Kidney (tissue), 14 donors: ENCODE results near the gene OR51B6. TPM values are rescaled to one million over a fixed set of nuclear protein-coding genes. Genes with fewer than 3 reads are reported as not detected.
"Not testable (repeated sequence)": the region's sequence is repeated elsewhere in the genome, so short reads cannot be mapped to it uniquely, and the experiment has no call there.

ENCODE experiments used
- DNase-seq, 5 donors: peaks; one replicate each; pipeline ENCODE4 v3.0.0-alpha.2; 2013 to 2020
- FAIRE-seq: peaks from 2 replicates; lab custom pipeline; 2012; peaks lifted over from hg19 to GRCh38; lab: Jason Lieb, UNC
- H3K27ac ChIP-seq, 2 donors: one replicate each; pipeline ENCODE4 v1.7.0; 2013; ENCODE audit warnings: low read depth in 2 of 2, low read length in 2 of 2, inconsistent platforms in 1 of 2
- H3K27me3 ChIP-seq: one replicate; pipeline ENCODE4 v1.7.1; 2013; ENCODE audit warnings: low read length, inconsistent platforms; ENCODE audit not compliant: control insufficient read depth, insufficient read depth
- H3K36me3 ChIP-seq, 3 donors: one replicate each; pipeline versions ENCODE4 v1.7.0 to v1.7.1; 2013; ENCODE audit warnings: low read length in 3 of 3, control low read depth in 1 of 3, inconsistent platforms in 1 of 3; ENCODE audit not compliant: insufficient read depth in 3 of 3, control insufficient read depth in 2 of 3
- H3K4me1 ChIP-seq, 3 donors: one replicate each; pipeline versions ENCODE4 v1.7.0 to v1.7.1; 2013; ENCODE audit warnings: low read length in 3 of 3, inconsistent platforms in 1 of 3, low read depth in 1 of 3; ENCODE audit not compliant: control insufficient read depth in 2 of 3, insufficient read depth in 2 of 3
- H3K4me3 ChIP-seq, 3 donors: one replicate each; pipeline versions ENCODE4 v1.7.0 to v1.8.1; 2013; ENCODE audit warnings: low read length in 3 of 3, control low read depth in 1 of 3, inconsistent platforms in 1 of 3
- H3K9ac ChIP-seq, 3 donors: one replicate each; pipeline versions ENCODE4 v1.7.0 to v1.7.1; 2013; ENCODE audit warnings: low read length in 3 of 3, control low read depth in 1 of 3, inconsistent platforms in 1 of 3
- H3K9me3 ChIP-seq, 3 donors: one replicate each; pipeline versions ENCODE4 v1.7.0 to v1.7.1; 2013; ENCODE audit warnings: low read length in 3 of 3, control low read depth in 1 of 3, inconsistent platforms in 1 of 3; ENCODE audit not compliant: control insufficient read depth in 2 of 3, insufficient read depth in 1 of 3
- CTCF ChIP-seq: IDR thresholded peaks from 3 replicates; pipeline ENCODE4 v1.5.1; 2012; ENCODE audit warnings: mild to moderate bottlenecking, moderate library complexity, borderline replicate concordance; ENCODE audit not compliant: insufficient read depth; ENCODE audit errors: extremely low read depth
- intact Hi-C: fragments of 100-400 bp; cut with DNase I; formaldehyde crosslinking; loops from one replicate; pipeline ENCODE4 v1.11.1; 2022
- polyA plus RNA-seq: library from polyadenylated mRNA; stranded (reverse); fragments of 350-450 nt; fragmentation: Illumina TruSeq; extraction: RNeasy Lipid Tissue Mini Kit (QIAGEN cat#74804); gene quantifications from one replicate; pipeline ENCODE4 v1.2.3, GENCODE V29; 2014; ENCODE audit warnings: low read depth, low replicate concordance; ENCODE audit not compliant: insufficient read depth
- total RNA-seq: library from RNA; stranded (reverse); fragmentation: NEBNext Ultra II Directional; extraction: Animal tissue kit (Norgen Biotek cat#: 25700); gene quantifications from one replicate; pipeline ENCODE4 v1.2.1, GENCODE V29; 2021
- donor health status: control.
- donor health status: control.
- donor health status: control.
- donor health status: control.
- donor health status: control.
- donor health status: DM: yes; HTN: yes; CAD: no.
- donor health status: Normal renal cell carcinoma (clear cell type).

OR51B6 gene
- total and polyA plus RNA-seq, 2 donors from 2014 or later: not detected

- Histone ChIP-seq H3K36me3 (no peaks in the 10 kb centered on the region), H3K27me3 (no peaks in the 10 kb centered on the region), H3K9ac (no peak overlapping the region), H3K9me3 (no peaks in the 10 kb centered on the region), H3K27ac (no peak overlapping the region), H3K4me3 (no peak overlapping the region), H3K4me1 (no peaks in the 10 kb centered on the region)
- TF ChIP-seq CTCF: no peak
- FAIRE-seq: no peak
- intact Hi-C loops: no loop called here
- no peak for DNase-seq
These were observed 2.6 kb upstream of the OR51B6 start for GRCh38 chr11:5348551-5349194.

GRCh38 chr11:5349550-5349949 is 1.8 kb upstream of the OR51B6 start:
- H3K4me1 ChIP-seq: no peaks in the 10 kb centered on the region
- no peaks in the 10 kb centered on the region for H3K27me3 ChIP-seq
- H3K4me3 ChIP-seq: no peak overlapping the region
- H3K36me3 ChIP-seq: no peaks in the 10 kb centered on the region
- no peak overlapping the region for H3K27ac ChIP-seq
- DNase-seq (no peak), FAIRE-seq (no peak)
- no peaks in the 10 kb centered on the region for H3K9me3 ChIP-seq
- intact Hi-C loops: no loop called here
- no peak overlapping the region for H3K9ac ChIP-seq
- TF ChIP-seq CTCF: no peak

GRCh38 chr11:5356031-5356430 is 4.7 kb downstream of the OR51B6 start:
- H3K27ac ChIP-seq, H3K4me1 ChIP-seq, intact Hi-C loops, H3K9ac ChIP-seq, FAIRE-seq, H3K9me3 ChIP-seq, H3K27me3 ChIP-seq, H3K36me3 ChIP-seq, DNase-seq, H3K4me3 ChIP-seq: not testable (repeated sequence)

GRCh38 chr11:5362017-5362625 is 10.8 kb downstream of the OR51B6 start:
- Histone ChIP-seq H3K4me1 (no peaks in the 10 kb centered on the region), H3K9ac (no peak overlapping the region), H3K9me3 (no peaks in the 10 kb centered on the region), H3K36me3 (no peaks in the 10 kb centered on the region), H3K4me3 (no peak overlapping the region), H3K27ac (no peak overlapping the region), H3K27me3 (no peaks in the 10 kb centered on the region)
- DNase-seq: no peak
- no peak for FAIRE-seq
- intact Hi-C loops: no loop called here
- TF ChIP-seq CTCF: no peak
